Sciatic nerve (tissue), 2 donors: Measurements from ENCODE around the gene CPA5. TPM values are rescaled to one million over a fixed set of nuclear protein-coding genes. Genes with fewer than 3 reads are reported as not detected.
"Not testable (repeated sequence)": the region's sequence is repeated elsewhere in the genome, so short reads cannot be mapped to it uniquely, and the experiment has no call there.

ENCODE experiments used
- ATAC-seq: fragments of 200-7000 bp; cut with Tn5 transposase; one replicate; pipeline ENCODE4 v1.9.1; 2020; ENCODE audit warnings: mild to moderate bottlenecking, moderate library complexity
- DNase-seq: peaks from one replicate; pipeline ENCODE4 v3.0.0-alpha.2; 2020; ENCODE audit warnings: low spot score
- intact Hi-C: fragments of 100-400 bp; cut with DNase I; formaldehyde crosslinking; loops from one replicate; pipeline ENCODE4 v1.14.2; 2022
- total RNA-seq: library from RNA; stranded (reverse); fragmentation: NEBNext Ultra II Directional; extraction: Animal tissue kit (Norgen Biotek cat#: 25700); gene quantifications from one replicate; pipeline ENCODE4 v1.2.1, GENCODE V29; 2021
- donor health status: DM: no; HTN: no; CAD: no.
- donor health status: DM: no; HTN: no; CAD: no.

Gene CPA5, protein sequence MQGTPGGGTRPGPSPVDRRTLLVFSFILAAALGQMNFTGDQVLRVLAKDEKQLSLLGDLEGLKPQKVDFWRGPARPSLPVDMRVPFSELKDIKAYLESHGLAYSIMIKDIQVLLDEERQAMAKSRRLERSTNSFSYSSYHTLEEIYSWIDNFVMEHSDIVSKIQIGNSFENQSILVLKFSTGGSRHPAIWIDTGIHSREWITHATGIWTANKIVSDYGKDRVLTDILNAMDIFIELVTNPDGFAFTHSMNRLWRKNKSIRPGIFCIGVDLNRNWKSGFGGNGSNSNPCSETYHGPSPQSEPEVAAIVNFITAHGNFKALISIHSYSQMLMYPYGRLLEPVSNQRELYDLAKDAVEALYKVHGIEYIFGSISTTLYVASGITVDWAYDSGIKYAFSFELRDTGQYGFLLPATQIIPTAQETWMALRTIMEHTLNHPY
- total RNA-seq: not detected

DNA sequence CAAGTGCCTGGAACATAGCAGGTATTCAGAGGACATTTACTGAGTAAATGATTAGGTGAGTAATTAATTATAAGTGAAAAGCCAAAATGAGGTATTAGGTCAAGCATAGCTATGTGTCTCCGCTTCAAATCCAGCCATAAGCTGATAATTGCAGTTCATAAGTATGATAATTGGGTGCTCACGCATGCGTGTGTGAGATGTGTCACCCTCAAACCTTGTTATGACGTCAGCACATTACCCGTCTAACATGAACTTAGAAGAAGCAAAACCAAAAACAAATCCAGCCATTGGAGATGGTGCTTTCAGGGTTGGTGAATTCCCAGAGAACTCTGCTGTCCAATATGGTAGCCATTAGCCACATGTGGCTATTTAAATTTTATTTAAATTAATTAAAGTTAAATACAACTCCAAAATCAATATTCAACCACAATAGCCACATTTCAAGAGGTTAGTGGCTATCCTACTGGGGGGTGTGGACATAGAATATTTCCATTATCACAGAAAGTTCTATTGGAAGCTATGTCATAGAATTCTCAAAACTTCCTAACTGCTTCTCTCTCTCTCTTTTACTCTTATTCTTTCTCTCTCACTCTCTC lies at the start of gene CPA5:
Gene CPA5, plus strand, starts transcription at position 546 of the 596 bp plus-strand sequence. CDS start 1,670 bp downstream, outside the sequence.
- intact Hi-C loops: no loop called here
- no peak for DNase-seq
- ATAC-seq: no peak

DNA sequence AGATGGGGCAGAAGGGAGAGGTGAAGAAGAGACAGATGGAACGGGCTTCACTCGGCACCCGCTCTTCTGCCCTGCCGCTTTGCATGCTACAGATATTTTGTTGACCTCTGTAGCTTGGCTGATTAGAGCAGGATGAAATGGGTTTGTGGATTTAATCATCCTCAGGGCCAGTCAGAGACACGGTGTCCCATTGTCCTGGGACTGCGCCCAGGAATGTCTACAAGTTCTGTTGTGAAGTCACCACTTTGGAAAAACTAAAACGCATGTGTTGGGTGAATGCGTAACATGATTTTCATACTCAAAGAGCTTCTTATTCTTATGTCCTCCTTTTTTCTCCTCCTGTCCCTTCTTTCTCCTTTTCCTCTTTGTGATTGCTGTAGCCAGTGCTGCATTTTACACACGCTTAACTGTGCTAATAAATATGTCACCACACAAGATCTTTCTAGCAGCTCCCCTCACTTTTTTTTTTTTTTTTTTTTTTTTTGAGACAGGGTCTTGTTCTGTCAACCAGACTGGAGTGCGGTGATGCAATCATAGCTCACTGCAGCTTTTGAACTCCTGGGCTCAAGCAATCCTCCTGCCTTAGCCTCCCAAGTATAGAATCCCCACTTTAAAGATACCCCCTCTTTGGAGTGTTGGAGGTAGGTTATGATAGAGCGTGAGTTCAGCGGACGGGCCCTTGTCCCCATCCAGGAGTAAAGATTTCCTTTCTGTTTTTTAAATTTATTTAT lies 48.2 kb upstream of the CPA5 start:
- intact Hi-C loops: no loop called here
- no peak for DNase-seq
- no peak for ATAC-seq

DNA sequence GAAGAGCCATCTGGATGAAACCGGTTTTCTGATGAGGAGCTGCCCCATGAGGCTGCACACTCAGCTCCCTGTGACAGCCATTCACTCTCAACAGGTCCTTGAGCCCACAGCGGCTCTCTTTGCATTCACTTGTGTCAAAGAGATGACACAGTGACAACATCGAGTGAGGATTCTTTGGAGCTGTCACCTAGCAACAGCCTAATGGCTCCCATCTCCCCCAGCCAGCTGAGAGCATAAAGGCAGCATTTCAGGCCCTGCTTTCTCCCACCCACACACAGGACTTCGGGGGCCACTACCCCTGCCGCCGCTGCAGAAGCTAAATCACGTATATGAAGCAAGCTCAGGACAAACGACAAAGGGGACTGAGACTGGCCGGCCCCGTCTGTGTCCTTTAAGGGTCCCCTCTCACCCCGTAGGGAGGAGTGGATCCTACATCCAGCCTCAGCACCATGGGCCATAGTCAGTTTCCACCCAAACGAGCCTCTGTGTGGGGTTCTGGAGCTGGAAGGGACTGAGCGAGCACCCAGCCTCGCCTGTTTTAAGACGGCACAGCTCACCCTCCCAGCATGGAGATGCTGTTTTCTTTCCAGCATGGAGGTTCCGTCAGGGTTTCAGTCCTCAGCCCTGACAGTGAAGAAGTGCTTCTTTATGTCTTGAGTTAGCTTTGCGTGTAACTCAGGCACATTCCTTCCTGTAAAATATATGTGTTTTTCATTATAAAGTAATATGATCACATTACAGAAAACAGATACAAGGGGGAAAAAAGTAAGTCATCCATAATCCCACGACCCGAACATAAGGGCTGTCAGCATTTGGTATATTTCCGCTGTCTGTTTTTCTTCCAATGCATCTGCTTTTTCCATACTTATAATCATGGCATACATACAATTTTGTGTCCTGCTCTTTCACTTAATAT lies 46.7 kb upstream of the CPA5 start:
- DNase-seq (no peak), ATAC-seq (no peak)
- intact Hi-C loops: no loop called here

DNA sequence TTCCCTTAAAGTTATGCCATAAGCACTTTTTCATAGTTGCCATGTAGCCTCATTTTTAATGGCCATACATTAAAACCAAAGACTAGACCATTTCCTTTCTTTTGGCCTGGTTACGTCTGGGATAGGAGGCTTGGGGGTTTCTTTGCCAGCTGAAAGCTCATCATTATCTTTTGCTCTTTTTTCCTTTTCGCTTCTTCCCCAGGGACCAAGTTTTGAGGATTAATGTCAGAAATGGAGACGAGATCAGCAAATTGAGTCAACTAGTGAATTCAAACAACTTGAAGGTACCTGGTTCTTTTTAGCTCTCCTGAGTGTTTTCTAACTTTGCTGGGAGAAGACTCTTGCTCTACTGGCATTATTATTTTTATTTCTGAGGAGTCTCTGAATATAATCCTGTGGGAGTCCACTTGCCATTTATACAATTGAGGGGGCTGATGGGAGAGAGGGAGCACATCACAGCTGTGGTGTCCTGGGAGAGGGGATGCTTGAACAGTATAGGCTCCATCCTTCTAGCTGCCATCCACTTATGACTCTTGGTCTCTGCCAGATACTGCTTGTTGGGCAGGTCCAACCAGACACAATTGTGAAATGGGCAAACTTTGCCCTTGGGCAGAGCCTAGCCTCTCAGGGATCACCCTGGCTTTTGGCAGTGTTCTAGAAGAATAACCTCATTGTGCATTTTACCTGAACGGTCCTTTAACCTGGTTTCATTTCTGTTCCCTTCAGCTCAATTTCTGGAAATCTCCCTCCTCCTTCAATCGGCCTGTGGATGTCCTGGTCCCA lies 45.9 kb upstream of the CPA5 start:
- intact Hi-C loops: no loop called here
- ATAC-seq: no peak

DNA sequence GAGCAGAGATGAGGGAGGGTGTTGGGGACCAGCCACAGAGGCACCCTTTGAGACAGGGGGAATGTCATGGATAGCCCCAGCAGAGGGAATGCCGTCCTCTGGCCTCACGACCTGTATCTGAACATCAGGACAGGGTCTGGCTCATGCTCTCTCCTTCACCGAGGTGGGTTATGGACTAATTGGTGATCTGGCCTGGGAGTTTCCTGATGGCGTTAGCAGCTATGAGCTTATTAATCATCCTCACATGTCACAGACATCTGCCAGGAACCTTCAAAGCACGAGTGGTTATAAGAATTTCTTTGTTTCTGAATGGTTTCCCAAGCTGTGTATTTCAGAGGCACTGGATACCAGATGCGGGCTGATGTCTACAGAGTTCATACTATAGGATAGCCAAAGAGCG lies 44.8 kb upstream of the CPA5 start:
- no peak for ATAC-seq
- intact Hi-C loops: no loop called here
- DNase-seq: no peak

More for the DNA sequence above, 45.9 kb upstream of the CPA5 start:
- no peak for DNase-seq

DNA sequence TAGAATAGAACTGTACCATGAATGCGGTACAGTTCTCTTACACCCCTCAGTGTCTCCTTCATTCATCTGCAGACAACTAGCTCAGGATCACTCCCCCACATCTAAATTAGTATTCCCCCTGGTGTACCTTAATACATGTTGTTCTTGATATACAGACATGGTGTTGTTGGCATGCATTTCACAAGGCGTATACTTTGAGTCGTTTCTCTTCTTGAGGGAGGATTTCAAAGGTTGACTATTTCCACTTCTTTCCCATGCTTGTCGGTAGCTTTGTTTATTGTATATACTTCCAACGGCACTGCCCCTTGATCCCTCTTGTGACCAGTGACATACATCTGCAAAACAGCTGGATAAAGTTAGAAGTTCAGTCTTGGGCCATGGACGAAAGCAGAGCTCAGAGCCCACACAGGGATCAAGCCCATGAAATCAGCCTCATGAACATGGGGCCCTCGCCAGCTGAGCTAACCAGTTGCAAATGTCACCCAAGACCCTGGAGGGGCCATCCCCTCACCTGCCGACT lies 43.1 kb upstream of the CPA5 start:
- intact Hi-C loops: no loop called here
- no peak for ATAC-seq

DNA sequence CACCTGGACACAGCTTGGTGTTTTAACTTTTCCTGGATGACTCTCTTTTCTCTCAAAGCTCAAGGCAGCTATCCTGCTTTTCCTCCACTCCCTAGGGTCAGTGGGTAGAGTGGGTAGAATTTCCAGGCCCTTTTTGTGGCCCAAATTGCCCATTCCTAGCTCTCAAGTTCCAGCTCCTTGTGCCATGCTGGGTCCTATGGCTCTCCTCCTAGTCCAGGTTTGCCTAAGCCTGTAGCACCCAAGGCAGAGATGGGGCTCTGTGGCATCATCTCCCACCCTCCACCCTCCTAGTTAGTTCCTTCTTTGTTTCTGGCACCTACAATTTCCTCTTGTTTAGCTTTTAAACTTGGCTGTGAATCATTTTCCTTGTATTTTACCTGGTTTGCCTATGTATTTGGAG lies 42.0 kb upstream of the CPA5 start:
- intact Hi-C loops: no loop called here
- DNase-seq: no peak
- ATAC-seq: no peak

More for the DNA sequence above, 43.1 kb upstream of the CPA5 start:
- no peak for DNase-seq

DNA sequence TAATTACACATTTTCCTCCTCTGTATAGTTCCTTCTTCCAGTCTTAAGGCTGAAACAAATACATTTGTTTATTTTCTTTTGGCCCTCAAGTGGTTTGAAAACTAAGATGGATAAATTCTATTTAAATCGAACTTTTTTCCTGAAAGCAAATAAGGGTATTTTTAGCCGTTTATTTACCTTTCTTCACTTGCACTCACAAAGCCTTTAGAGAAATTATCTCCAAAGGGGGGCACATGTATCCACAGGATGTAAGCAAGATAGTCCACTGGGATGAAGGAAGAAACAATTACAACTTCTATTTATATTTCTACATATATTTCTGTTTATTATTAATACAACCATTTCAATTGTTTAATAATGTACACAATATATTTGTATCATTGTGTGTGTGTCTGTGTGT lies 41.5 kb upstream of the CPA5 start:
- ATAC-seq: no peak
- no peak for DNase-seq
- intact Hi-C loops: no loop called here

DNA sequence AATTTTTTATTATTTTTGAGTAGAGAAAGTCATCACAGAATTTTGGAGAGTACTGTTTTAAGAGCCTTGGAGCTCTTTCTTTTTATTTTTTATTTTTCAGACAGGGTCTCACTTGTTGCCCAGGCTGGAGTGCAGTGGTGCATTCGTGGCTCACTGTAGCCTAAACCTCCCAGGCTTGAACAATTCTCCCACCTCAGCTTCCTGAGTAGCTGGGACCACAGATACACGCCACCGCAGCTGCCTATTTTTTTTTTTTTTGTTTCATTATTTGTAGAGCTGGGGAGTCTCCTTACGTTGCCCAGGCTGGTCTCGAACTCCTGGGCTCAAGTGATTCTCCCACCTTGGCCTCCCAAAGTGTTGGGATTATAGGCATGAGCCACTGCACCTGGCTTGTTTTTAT lies 41.1 kb upstream of the CPA5 start:
- DNase-seq: no peak
- no peak for ATAC-seq
- intact Hi-C loops: no loop called here

DNA sequence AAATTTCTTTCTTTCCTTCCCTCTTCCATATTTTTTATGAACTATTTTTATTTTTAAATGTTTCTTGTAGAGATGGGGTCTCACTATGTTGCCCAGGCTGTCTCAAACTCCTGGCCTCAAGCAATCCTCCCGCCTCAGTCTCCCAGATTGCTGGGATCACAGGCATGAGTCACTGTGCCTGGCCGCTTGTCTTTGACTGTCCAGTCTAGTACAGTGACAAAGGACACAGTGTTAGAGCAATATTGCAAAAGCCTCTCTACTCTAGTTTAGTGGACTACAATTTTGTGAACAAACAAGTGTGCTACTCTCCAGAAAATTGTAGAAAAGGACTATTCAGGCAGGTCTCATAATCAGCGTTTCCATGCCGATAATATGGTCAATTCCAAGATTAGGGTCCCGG lies 40.6 kb upstream of the CPA5 start:
- intact Hi-C loops: no loop called here
- ATAC-seq: no peak
- no peak for DNase-seq

DNA sequence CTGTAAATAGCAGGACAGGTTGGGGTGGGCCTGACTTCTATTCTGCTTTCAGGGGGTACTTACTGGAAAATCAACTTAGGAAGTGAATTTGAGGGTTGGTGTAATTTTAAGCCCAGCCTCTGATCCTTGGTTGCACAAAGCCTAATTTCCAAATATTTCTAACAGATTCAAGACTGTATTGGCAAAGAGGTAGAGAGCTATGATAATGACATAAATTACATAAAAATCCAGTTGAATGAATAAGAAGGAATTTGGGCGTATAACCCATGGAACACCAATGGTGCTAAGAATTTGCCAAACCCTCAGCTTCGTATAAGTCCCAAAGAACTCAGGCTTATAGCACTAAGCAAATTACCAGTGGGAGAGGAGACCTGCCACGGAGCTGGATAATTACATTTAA lies 39.7 kb upstream of the CPA5 start:
- intact Hi-C loops: loop anchor here (5.0 kb wide), 1 partner anchor 533 kb away; no protein-coding TSS in a partner anchor
- DNase-seq (no peak), ATAC-seq (no peak)

DNA sequence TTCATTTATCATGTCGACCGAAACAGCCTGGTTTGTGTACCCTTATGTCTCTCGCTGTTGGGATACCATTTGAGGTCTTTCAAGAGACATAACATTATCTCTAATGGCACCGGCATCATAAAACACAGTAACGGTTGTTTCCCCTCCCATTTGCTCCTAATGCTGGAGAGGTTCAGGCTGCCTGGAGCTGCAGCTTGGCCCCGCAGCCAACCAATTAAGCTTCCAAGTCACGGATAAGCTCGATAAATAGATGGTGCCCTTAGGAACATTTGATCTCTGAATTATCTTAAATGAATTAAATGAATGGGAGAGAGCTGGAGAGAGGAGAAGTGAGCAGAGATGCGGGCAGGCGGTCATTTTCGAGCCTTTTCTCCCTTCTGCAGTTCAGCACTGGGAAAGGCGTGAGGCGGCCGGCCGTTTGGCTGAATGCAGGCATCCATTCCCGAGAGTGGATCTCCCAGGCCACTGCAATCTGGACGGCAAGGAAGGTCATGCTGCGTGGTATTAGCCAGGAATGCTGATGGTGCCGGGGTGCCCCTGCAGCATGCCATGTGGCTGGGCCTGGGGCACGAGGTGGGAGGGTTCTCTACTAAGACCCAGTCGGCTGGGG lies 39.1 kb upstream of the CPA5 start:
- ATAC-seq (no peak), DNase-seq (no peak)

DNA sequence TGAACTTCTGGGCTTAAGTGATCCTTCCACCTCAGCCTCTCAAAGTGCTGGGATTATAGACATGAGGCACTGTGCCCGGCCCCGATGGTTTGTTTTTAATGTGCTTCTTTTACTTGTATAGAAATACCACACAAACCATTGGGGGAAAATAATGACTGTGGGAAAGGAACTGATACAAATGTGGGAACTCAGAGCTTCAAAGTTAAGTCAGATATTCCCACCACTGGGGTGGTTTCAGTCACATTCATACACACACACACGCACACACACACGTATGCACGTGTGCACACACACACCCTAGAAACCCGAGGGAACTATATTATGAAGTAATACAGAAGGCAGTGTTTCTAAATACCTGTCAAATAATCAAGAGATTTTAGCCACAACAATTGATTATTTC lies 34.6 kb upstream of the CPA5 start:
- DNase-seq (no peak), ATAC-seq (no peak)
- intact Hi-C loops: loop anchor here (5.0 kb wide), 1 partner anchor 538 kb away; no protein-coding TSS in a partner anchor

More for the DNA sequence above, 39.1 kb upstream of the CPA5 start:
- intact Hi-C loops: loop anchor here (5.0 kb wide), 1 partner anchor 533 kb away; no protein-coding TSS in a partner anchor

DNA sequence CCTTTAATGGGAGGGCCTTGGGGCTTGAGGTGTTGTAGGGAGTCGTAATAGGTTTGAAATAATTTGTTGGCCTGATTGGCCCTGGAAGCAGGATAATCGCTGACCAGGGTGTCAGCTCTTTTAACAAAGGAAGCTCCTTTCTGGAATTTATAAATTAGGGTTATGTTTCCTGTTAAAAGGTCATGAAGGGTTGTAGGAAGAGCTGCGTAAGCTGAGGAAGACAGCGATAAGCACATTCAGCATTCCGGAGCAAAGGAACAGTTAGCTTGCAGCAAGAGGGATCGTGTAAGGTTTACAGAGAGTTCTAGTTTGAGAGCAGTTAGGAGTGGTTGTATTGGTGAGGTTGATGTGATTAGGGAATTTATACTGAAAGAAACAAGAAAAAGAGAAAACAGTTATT lies 30.3 kb upstream of the CPA5 start:
- ATAC-seq: no peak
- no peak for DNase-seq
- intact Hi-C loops: no loop called here

DNA sequence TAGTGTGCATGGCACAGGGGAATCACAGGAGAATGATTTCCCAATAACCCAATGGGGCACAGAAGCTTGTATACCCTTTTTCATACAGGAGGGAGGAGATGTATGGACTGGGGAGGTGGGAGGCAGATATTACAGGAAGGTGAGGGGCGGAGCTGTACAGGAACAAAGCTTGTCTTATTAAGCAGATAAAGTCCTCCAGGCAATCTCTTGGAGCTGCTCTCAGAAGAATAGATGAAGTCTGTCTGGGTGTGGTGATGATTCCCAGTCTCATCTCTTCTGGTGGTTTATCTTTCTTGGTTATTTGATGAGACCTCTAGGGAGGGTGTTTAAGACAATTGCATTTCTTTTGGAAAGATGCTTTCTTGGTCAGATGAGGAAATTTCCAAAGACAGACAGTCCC lies 25.1 kb upstream of the CPA5 start:
- intact Hi-C loops: no loop called here
- ATAC-seq (no peak), DNase-seq (no peak)

DNA sequence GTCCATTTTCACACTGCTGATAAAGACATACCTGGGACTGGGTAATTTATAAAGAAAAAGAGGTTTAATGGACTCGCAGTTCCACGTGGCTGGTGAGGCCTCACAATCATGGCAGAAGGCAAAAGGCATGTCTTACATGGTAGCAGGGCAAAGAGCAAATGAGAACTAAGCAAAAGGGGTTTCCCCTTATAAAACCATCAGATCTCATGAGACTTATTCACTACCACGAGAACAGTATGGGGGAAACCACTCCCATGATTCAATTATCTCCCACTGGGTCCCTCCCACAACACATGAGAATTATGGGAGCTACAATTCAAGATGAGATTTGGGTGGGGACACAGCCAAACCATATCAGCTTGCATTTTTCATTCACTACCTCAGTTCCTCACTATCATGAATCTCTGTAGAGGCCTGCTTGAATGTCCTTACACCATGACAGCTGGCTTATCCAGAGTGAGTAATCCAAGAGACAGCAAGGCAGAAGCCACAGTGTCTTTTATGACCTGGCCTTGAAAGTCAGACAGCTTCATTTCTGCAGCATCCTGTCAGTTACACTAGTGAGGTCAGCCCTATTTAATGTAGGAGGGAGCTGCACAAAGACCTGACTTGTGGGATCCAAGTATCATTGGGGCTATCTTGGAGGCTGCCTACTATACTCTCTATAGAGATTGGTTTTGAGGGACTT lies 22.9 kb upstream of the CPA5 start:
- DNase-seq, intact Hi-C loops, ATAC-seq: not testable (repeated sequence)

DNA sequence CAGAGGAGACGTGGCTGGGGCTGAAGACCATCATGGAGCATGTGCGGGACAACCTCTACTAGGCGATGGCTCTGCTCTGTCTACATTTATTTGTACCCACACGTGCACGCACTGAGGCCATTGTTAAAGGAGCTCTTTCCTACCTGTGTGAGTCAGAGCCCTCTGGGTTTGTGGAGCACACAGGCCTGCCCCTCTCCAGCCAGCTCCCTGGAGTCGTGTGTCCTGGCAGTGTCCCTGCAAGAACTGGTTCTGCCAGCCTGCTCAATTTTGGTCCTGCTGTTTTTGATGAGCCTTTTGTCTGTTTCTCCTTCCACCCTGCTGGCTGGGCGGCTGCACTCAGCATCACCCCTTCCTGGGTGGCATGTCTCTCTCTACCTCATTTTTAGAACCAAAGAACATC lies 22.0 kb upstream of the CPA5 start:
- ATAC-seq: no peak

More for the DNA sequence above, 22.0 kb upstream of the CPA5 start:
- intact Hi-C loops: no loop called here
- DNase-seq: no peak
